K562 (cell line): ENCODE results near the gene CTIF. TPM values are rescaled to one million over a fixed set of nuclear protein-coding genes. Genes with fewer than 3 reads are reported as not detected.
A peak's percentile ranks its signal among the peaks of the same experiment; 100 is the strongest.

Experiments
- ATAC-seq: fragments of 200-7000 bp; cut with Tn5 transposase; 3 replicates; pipeline ENCODE4 v1.9.1; 2020; ENCODE audit warnings: moderate library complexity
- BruUV-seq: library from RNA; stranded (reverse); fragments of 400-500 nt; replicated peaks from 2 replicates; lab custom pipeline; 2021; lab: Mats Ljungman, UMichigan
- CTCF ChIA-PET: fragments of 300-600 bp; formaldehyde crosslinking; extraction: SDS; loops from one replicate; lab custom pipeline; 2021; ENCODE audit warnings: low intra/inter-chr PET ratio; lab: Yijun Ruan, JAX
- POLR2A ChIA-PET: fragments of 300-600, 350-650 bp; sonication (Branson Sonifier 250); formaldehyde crosslinking; extraction: SDS; loops from one replicate; lab custom pipeline; 2021; ENCODE audit warnings: antibody characterized with exemption, inconsistent platforms; lab: Yijun Ruan, JAX
- DNase-seq, 4 experiments: peaks; one replicate each; pipeline versions ENCODE4 v3.0.0 to v3.0.0-alpha.2; 2011 to 2018; ENCODE audit warnings: low spot score in 3 of 4, mixed read lengths in 3 of 4; ENCODE audit errors: extremely low read depth in 1 of 4
- FAIRE-seq: peaks from 2 replicates; lab custom pipeline; 2011; peaks lifted over from hg19 to GRCh38; lab: Jason Lieb, UNC
- H2AFZ ChIP-seq: 2 replicates; pipeline ENCODE4 v1.6.0; 2011; ENCODE audit warnings: low read depth, low read length, control low read depth, inconsistent platforms
- H3K27ac ChIP-seq: fragments of 200-600 bp; 3 replicates; pipeline ENCODE4 v1.8.0; 2011; ENCODE audit warnings: low read depth, mild to moderate bottlenecking, control low read depth, inconsistent platforms, low read length, moderate library complexity, mixed read lengths; ENCODE audit errors: extremely low read depth
- H3K27me3 ChIP-seq, 2 experiments: fragments of 300-600 bp in 1 of 2; 2 replicates in 1 of 2; 3 replicates in 1 of 2; pipeline versions ENCODE4 v1.6.0 to v1.8.0; 2011; ENCODE audit warnings: inconsistent platforms in 2 of 2, low read length in 2 of 2, mild to moderate bottlenecking in 1 of 2, mixed read lengths in 1 of 2, moderate library complexity in 1 of 2; ENCODE audit not compliant: control insufficient read depth in 2 of 2, insufficient read depth in 2 of 2
- H3K36me3 ChIP-seq: fragments of 300-600 bp; 3 replicates; pipeline ENCODE4 v1.8.0; 2011; ENCODE audit warnings: mild to moderate bottlenecking, low read length, inconsistent platforms; ENCODE audit not compliant: control insufficient read depth, insufficient read depth
- H3K4me1 ChIP-seq, 2 experiments: fragments of 200-600 bp in 1 of 2; replicated peaks in 1 of 2; 2 replicates in 1 of 2; 3 replicates in 1 of 2; pipeline versions ENCODE4 v1.5.1 to v1.8.0; 2011; ENCODE audit warnings: inconsistent platforms in 2 of 2, low read length in 2 of 2, mild to moderate bottlenecking in 1 of 2, mixed read lengths in 1 of 2, moderate library complexity in 1 of 2; ENCODE audit not compliant: control insufficient read depth in 2 of 2, insufficient read depth in 2 of 2
- H3K4me2 ChIP-seq: 2 replicates; pipeline ENCODE4 v1.6.1; 2011; ENCODE audit warnings: low read length, control low read depth, inconsistent platforms, mixed read lengths; ENCODE audit not compliant: insufficient read depth
- H3K4me3 ChIP-seq: fragments of 200-600 bp; sonication (generic), shearing (Covaris generic); 2 replicates; pipeline ENCODE4 v1.5.1; 2016; ENCODE audit warnings: control low read depth, inconsistent platforms
- H3K79me2 ChIP-seq: fragments of 200-600 bp; 3 replicates; pipeline ENCODE4 v1.8.0; 2011; ENCODE audit warnings: low read length, inconsistent platforms; ENCODE audit not compliant: control insufficient read depth, insufficient read depth
- H3K9ac ChIP-seq, 2 experiments: 2 replicates each; pipeline versions ENCODE4 v1.6.0 to v1.6.1; 2011; ENCODE audit warnings: low read depth in 2 of 2, low read length in 2 of 2, control low read depth in 1 of 2, inconsistent platforms in 1 of 2, mild to moderate bottlenecking in 1 of 2, mixed read lengths in 1 of 2; ENCODE audit not compliant: insufficient read depth in 1 of 2
- H3K9me1 ChIP-seq: one replicate; pipeline ENCODE4 v1.6.0; 2011; ENCODE audit warnings: inconsistent platforms, mild to moderate bottlenecking, low read length, moderate library complexity; ENCODE audit not compliant: control insufficient read depth, insufficient read depth
- H3K9me3 ChIP-seq: replicated peaks from 2 replicates; pipeline ENCODE4 v1.5.1; 2011; ENCODE audit warnings: low read depth, low read length, inconsistent platforms; ENCODE audit not compliant: control insufficient read depth, insufficient read depth
- H4K20me1 ChIP-seq: replicated peaks from 2 replicates; pipeline ENCODE4 v1.6.1; 2011; ENCODE audit warnings: low read length, inconsistent platforms, mixed read lengths; ENCODE audit not compliant: control insufficient read depth, insufficient read depth
- ARID1B ChIP-seq: fragments of 450-650 bp; IDR thresholded peaks from 2 replicates; pipeline ENCODE4 v1.6.1; 2016; ENCODE audit warnings: antibody characterized with exemption, mild to moderate bottlenecking, inconsistent platforms
- CBFA2T3 ChIP-seq: fragments of 450-650 bp; IDR thresholded peaks from 2 replicates; pipeline ENCODE4 v1.6.1; 2017
- CCNT2 ChIP-seq: IDR thresholded peaks from 2 replicates; pipeline ENCODE4 v1.6.1; 2011; ENCODE audit warnings: borderline replicate concordance, low read depth, mild to moderate bottlenecking, moderate library complexity, mixed read lengths, low read length; ENCODE audit not compliant: insufficient read length; ENCODE audit errors: extremely low read depth
- CEBPB ChIP-seq: fragments of 450-650 bp; IDR thresholded peaks from 2 replicates; pipeline ENCODE4 v1.6.1; 2016; ENCODE audit warnings: missing genetic modification characterization, missing compliant biosample characterization
- HNRNPK ChIP-seq: fragments of 200-400 bp; formaldehyde crosslinking; IDR thresholded peaks from one replicate; pipeline ENCODE4 v1.6.1; 2018; ENCODE audit warnings: mild to moderate bottlenecking, low read depth, low read length; ENCODE audit not compliant: poor library complexity, severe bottlenecking
- MAFK ChIP-seq: IDR thresholded peaks from 2 replicates; pipeline ENCODE4 v1.6.1; 2011; ENCODE audit warnings: low read length, improper control_type of control experiment
- PTRF ChIP-seq: fragments of 450-650 bp; IDR thresholded peaks from 2 replicates; pipeline ENCODE4 v1.6.1; 2016; ENCODE audit warnings: mild to moderate bottlenecking, missing genetic modification characterization, missing compliant biosample characterization
- SMARCB1 ChIP-seq: IDR thresholded peaks from 2 replicates; pipeline ENCODE4 v1.6.1; 2011; ENCODE audit warnings: improper control_type of control experiment, low read depth; ENCODE audit not compliant: insufficient read length
- WGBS: fragments of 100-300 bp; shearing (Covaris generic); methylation state at CpG from one replicate; pipeline ENCODE4 v1.1.6; 2016; ENCODE audit warnings: low coverage, mixed read lengths; ENCODE audit not compliant: insufficient coverage; ENCODE audit errors: missing lambda C conversion rate; 5-methylcytosine and 5-hydroxymethylcytosine counted together
- in situ Hi-C: fragments of 300-500 bp; cut with MboI; formaldehyde crosslinking; loops from 4 replicates; pipeline ENCODE4 v1.15.0; 2018; ENCODE audit warnings: inconsistent platforms, mixed read lengths
- intact Hi-C: fragments of 100-400 bp; cut with micrococcal nuclease; formaldehyde crosslinking; loops from 2 replicates; pipeline ENCODE4 v1.14.2; 2022
- polyA plus RNA-seq, 8 experiments: library from polyadenylated mRNA; depleted of rRNA in 4 of 8; stranded (reverse) in 5 of 8; unstranded in 3 of 8; fragments of >200 nt; fragmentation: Nextera tagmentation in 2 of 8; fragmentation: Illumina TruSeq in 1 of 8; extraction: Ambion mirVana in 2 of 8; extraction: Trizol in 1 of 8; gene quantifications; 2 replicates each; pipeline versions ENCODE4 v1.2.1 to v1.2.3, GENCODE V29; 2011 to 2014; ENCODE audit warnings: inconsistent platforms in 1 of 8, missing spikeins in 1 of 8
- total RNA-seq, 7 experiments: library from RNA; depleted of rRNA in 6 of 7; stranded (reverse); fragments of >200 nt in 6 of 7; fragmentation: Illumina TruSeq in 2 of 7; extraction: Trizol in 2 of 7; gene quantifications; 2 replicates each; pipeline versions ENCODE4 v1.2.1 to v1.2.3, GENCODE V29; 2011 to 2021; ENCODE audit warnings: low replicate concordance in 1 of 7
- TF ChIP-seq, protein P1 (sequence below): fragments of 200-800 bp; sonication (Bioruptor generic); IDR thresholded peaks from 2 replicates; pipeline ENCODE4 v1.6.1; 2017; ENCODE audit warnings: missing genetic modification characterization, missing compliant biosample characterization

The CTIF gene
- total and polyA plus RNA-seq, 9 of the 15 experiments (the other 6 are each of a cell fraction or from before 2014, with no cell fraction given) = 0.17 to 11.5 (median 2.2) TPM

DNA sequence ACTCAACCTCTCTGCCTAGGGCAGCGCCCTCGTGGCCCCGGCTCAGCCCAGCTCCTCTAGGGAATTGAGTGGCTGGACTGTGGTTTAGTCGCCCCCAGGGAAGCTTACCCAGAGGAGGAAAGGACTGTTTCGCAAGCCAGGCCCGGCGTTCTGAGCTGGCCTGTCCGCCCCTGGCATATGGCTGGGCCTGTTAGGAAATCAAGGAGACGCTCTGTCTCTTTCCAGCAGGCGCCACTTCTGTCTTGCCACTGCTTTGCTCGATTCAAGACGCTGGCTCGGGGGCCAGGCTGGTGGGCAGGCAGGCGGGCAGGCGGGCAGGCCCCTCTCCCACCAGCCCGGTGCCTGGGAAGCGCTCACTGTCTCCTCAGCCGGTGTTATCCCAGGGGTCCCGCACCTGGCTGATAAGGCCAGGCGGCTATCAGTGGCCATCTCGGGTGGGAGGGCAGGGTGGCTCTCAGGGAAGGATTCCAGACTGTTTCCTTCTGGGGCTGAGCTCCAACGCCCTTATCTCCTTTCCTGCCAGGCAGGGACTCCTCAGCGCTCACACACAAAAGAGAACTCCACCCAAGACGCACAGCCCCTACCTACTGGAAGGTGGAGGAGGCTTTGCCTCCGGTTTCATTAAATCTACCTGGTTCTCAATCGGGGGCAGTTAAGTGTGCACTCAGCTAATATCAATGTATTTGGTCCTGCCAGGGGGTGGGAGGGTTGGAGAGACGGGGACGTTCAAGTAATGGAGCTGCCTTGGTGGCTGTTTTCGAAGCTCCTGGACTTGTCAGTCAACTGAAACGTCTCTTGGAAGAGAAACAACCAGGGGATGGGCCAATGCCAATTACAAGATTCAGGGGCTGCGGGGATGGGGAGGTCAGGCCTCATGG is 302.8 kb downstream of the CTIF start:
- no peaks in the 10 kb centered on the region for H3K9me1 ChIP-seq
- H3K9ac ChIP-seq = peak overlapping the region in 1 of 2 experiments; percentile 58; a peak in 1 of 4 replicates
- H3K79me2 ChIP-seq = no peaks in the 10 kb centered on the region
- no peak for FAIRE-seq
- H3K4me1 ChIP-seq = peaks cover 30 to 37% of the 10 kb centered on the region in 2 experiments
- H4K20me1 ChIP-seq = 0 out of 2 replicates have a peak, but pooled peaks cover 5% of the 10 kb centered on the region
- H3K9me3 ChIP-seq = no peaks in the 10 kb centered on the region
- TF ChIP-seq HNRNPK = no peak
- peak; percentile 19 for TF ChIP-seq CCNT2
- peak; percentile 20; the same call in 1 of the 2 replicates for TF ChIP-seq ARID1B
- TF ChIP-seq MAFK = no peak
- no peak for TF ChIP-seq PTRF (tag)
- TF ChIP-seq CEBPB = peak; percentile 58; the same call in 1 of the 2 replicates
- TF ChIP-seq, protein P1, sequence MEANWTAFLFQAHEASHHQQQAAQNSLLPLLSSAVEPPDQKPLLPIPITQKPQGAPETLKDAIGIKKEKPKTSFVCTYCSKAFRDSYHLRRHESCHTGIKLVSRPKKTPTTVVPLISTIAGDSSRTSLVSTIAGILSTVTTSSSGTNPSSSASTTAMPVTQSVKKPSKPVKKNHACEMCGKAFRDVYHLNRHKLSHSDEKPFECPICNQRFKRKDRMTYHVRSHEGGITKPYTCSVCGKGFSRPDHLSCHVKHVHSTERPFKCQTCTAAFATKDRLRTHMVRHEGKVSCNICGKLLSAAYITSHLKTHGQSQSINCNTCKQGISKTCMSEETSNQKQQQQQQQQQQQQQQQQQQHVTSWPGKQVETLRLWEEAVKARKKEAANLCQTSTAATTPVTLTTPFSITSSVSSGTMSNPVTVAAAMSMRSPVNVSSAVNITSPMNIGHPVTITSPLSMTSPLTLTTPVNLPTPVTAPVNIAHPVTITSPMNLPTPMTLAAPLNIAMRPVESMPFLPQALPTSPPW = 0 out of 2 replicates have a peak, but pooled peaks have one; percentile 27
- TF ChIP-seq CBFA2T3 = 0 out of 2 replicates have a peak, but pooled peaks have one; percentile 23
- TF ChIP-seq SMARCB1 = no peak
- peak; percentile 33 to 60 (median 50) for DNase-seq
- intact Hi-C loops = no loop called here
- H2AFZ ChIP-seq = no peak overlapping the region
- WGBS = 51% methylated on average over 24 of the region's 31 CpGs
- in situ Hi-C loops = no loop called here
- H3K4me3 ChIP-seq = no peak overlapping the region
- no peak overlapping the region for H3K27ac ChIP-seq
- no TSS peak for BruUV-seq
- H3K36me3 ChIP-seq = no peaks in the 10 kb centered on the region
- H3K4me2 ChIP-seq = no peak overlapping the region
- no peaks in the 10 kb centered on the region for H3K27me3 ChIP-seq
- CTCF ChIA-PET = no interaction called here
- peak; percentile 67 for ATAC-seq
- POLR2A ChIA-PET = interaction anchor here (1.2 kb wide), 1 partner anchor 9 kb away, joined by 3 read pairs; no protein-coding TSS in a partner anchor
